Measurements from ENCODE around the gene METTL16. TPM values are rescaled to one million over a fixed set of nuclear protein-coding genes. Genes with fewer than 3 reads are reported as not detected.

Gene METTL16
- polyA plus RNA-seq, 1 donor (not counting 4 experiments of a cell fraction or from before 2014, with no cell fraction given) = 16.6 TPM

DNA sequence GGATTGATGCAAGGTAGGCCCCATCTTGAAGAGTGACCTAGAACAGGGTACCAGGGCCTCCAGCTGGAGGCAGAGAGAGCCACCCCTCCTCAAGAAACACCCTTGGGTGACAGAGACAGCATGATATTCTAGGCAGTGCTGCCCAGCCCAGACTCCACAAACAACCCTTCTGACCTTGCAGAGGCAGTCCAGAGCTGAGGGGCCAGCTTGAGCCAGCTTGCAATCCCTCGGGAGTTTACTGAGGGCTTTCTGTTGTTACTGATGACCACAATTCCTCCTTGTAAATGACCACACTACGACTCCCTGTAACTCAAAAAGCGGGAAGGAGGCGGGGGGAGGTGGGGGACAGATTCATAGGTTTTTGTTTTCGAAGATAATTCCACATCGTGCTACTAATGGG lies 92.2 kb downstream of the METTL16 start:
- dilution Hi-C loops (cut with MboI; ENCODE audit: extremely low pct_ligation_motif_present, low sequenced_read_pairs) = no loop called here
- Histone ChIP-seq H3K9me1 (ENCODE audit: control insufficient read depth, extremely low read depth, insufficient read depth, low read length) (no peaks in the 10 kb centered on the region), H3K27ac (ENCODE audit: control insufficient read depth, insufficient read depth, low read length) (no peak overlapping the region), H3K9me3 (ENCODE audit: control insufficient read depth, low read depth, low read length) (no peaks in the 10 kb centered on the region), H3K4me2 (ENCODE audit: control insufficient read depth, extremely low read depth, insufficient read depth, low read depth, low read length) (no peak overlapping the region), H3K79me2 (ENCODE audit: control insufficient read depth, insufficient read depth, low read length) (no peaks in the 10 kb centered on the region), H3K9ac (ENCODE audit: control insufficient read depth, extremely low read depth, insufficient read depth, low read length) (no peak overlapping the region), H3K4me1 (ENCODE audit: control insufficient read depth, extremely low read depth, insufficient read depth, low read length) (peaks cover 13% of the 10 kb centered on the region), H3K4me3 (ENCODE audit: control insufficient read depth in 2 of 3, extremely low read depth in 1 of 3, insufficient read depth in 2 of 3, low read depth in 1 of 3, low read length in 3 of 3) (no peak overlapping the region), H3K27me3 (ENCODE audit: control insufficient read depth, extremely low read depth, insufficient read depth, low read length) (no peaks in the 10 kb centered on the region), H2AFZ (ENCODE audit: control insufficient read depth, low read length) (no peak overlapping the region), H4K20me1 (ENCODE audit: control insufficient read depth, extremely low read depth, insufficient read depth, low read length) (no peaks in the 10 kb centered on the region), H3K36me3 (ENCODE audit: control insufficient read depth in 2 of 2, extremely low read depth in 1 of 2, insufficient read depth in 2 of 2, low read length in 2 of 2) (peaks cover 11 to 27% of the 10 kb centered on the region in 2 experiments)
- DNase-seq (ENCODE audit: low read depth, low spot score) = no peak
- TF ChIP-seq, protein P1, sequence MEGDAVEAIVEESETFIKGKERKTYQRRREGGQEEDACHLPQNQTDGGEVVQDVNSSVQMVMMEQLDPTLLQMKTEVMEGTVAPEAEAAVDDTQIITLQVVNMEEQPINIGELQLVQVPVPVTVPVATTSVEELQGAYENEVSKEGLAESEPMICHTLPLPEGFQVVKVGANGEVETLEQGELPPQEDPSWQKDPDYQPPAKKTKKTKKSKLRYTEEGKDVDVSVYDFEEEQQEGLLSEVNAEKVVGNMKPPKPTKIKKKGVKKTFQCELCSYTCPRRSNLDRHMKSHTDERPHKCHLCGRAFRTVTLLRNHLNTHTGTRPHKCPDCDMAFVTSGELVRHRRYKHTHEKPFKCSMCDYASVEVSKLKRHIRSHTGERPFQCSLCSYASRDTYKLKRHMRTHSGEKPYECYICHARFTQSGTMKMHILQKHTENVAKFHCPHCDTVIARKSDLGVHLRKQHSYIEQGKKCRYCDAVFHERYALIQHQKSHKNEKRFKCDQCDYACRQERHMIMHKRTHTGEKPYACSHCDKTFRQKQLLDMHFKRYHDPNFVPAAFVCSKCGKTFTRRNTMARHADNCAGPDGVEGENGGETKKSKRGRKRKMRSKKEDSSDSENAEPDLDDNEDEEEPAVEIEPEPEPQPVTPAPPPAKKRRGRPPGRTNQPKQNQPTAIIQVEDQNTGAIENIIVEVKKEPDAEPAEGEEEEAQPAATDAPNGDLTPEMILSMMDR (optimal IDR thresholded peaks at IDR 0.05 in 1 of 3, IDR thresholded peaks at IDR 0.05 in 1 of 3, conservative IDR thresholded peaks at IDR 0.05 in 1 of 3; ENCODE audit: extremely low read depth in 1 of 3, insufficient read depth in 2 of 3, low read length in 3 of 3) = no peak
- no peak for TF ChIP-seq EZH2 (IDR thresholded peaks at IDR 0.05; ENCODE audit: low read length)
- FAIRE-seq = no peak

GRCh38 chr17:2418572-2418971 lies 93.1 kb downstream of the METTL16 start:
- Histone ChIP-seq H3K9ac (ENCODE audit: control insufficient read depth, extremely low read depth, insufficient read depth, low read length) (no peak overlapping the region), H3K79me2 (ENCODE audit: control insufficient read depth, insufficient read depth, low read length) (no peaks in the 10 kb centered on the region), H3K27ac (ENCODE audit: control insufficient read depth, insufficient read depth, low read length) (no peak overlapping the region), H3K4me2 (ENCODE audit: control insufficient read depth, extremely low read depth, insufficient read depth, low read depth, low read length) (no peak overlapping the region), H4K20me1 (ENCODE audit: control insufficient read depth, extremely low read depth, insufficient read depth, low read length) (no peaks in the 10 kb centered on the region), H3K9me1 (ENCODE audit: control insufficient read depth, extremely low read depth, insufficient read depth, low read length) (no peaks in the 10 kb centered on the region), H2AFZ (ENCODE audit: control insufficient read depth, low read length) (no peak overlapping the region), H3K36me3 (ENCODE audit: control insufficient read depth in 2 of 2, extremely low read depth in 1 of 2, insufficient read depth in 2 of 2, low read length in 2 of 2) (peaks cover 14 to 31% of the 10 kb centered on the region in 2 experiments), H3K9me3 (ENCODE audit: control insufficient read depth, low read depth, low read length) (no peaks in the 10 kb centered on the region), H3K4me3 (ENCODE audit: control insufficient read depth in 2 of 3, extremely low read depth in 1 of 3, insufficient read depth in 2 of 3, low read depth in 1 of 3, low read length in 3 of 3) (no peak overlapping the region), H3K4me1 (ENCODE audit: control insufficient read depth, extremely low read depth, insufficient read depth, low read length) (peaks cover 9% of the 10 kb centered on the region), H3K27me3 (ENCODE audit: control insufficient read depth, extremely low read depth, insufficient read depth, low read length) (no peaks in the 10 kb centered on the region)
- TF ChIP-seq EZH2 (IDR thresholded peaks at IDR 0.05; ENCODE audit: low read length) = no peak
- TF ChIP-seq, protein P1 (optimal IDR thresholded peaks at IDR 0.05 in 1 of 3, IDR thresholded peaks at IDR 0.05 in 1 of 3, conservative IDR thresholded peaks at IDR 0.05 in 1 of 3; ENCODE audit: extremely low read depth in 1 of 3, insufficient read depth in 2 of 3, low read length in 3 of 3) = no peak
- FAIRE-seq (no peak), DNase-seq (ENCODE audit: low read depth, low spot score) (no peak)
- dilution Hi-C loops (cut with MboI; ENCODE audit: extremely low pct_ligation_motif_present, low sequenced_read_pairs) = no loop called here
